Measurements from ENCODE around the gene YAF2. TPM values are rescaled to one million over a fixed set of nuclear protein-coding genes. Genes with fewer than 3 reads are reported as not detected.

The YAF2 gene
- polyA plus RNA-seq, 1 experiment = 16.5 TPM

DNA sequence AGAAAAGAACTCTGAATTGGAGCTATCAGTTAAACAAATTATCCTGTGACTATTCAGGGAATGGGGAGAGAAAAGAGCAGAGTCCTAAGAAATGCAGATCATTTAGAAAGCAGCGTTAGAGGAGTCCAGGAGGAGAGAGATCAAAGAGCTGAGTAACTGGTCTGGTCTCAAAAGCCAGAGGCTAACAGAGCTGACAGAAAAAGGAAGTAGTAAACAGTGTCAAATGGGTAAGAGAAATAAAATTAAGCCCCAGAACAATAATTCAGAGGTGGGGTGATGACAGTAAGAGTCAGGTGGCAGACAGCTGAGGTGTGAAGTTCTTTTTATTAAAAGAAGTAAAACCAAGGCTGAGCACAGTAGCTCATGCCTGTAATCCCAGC, 112.7 kb downstream of the YAF2 start:
- TF ChIP-seq, protein P1, sequence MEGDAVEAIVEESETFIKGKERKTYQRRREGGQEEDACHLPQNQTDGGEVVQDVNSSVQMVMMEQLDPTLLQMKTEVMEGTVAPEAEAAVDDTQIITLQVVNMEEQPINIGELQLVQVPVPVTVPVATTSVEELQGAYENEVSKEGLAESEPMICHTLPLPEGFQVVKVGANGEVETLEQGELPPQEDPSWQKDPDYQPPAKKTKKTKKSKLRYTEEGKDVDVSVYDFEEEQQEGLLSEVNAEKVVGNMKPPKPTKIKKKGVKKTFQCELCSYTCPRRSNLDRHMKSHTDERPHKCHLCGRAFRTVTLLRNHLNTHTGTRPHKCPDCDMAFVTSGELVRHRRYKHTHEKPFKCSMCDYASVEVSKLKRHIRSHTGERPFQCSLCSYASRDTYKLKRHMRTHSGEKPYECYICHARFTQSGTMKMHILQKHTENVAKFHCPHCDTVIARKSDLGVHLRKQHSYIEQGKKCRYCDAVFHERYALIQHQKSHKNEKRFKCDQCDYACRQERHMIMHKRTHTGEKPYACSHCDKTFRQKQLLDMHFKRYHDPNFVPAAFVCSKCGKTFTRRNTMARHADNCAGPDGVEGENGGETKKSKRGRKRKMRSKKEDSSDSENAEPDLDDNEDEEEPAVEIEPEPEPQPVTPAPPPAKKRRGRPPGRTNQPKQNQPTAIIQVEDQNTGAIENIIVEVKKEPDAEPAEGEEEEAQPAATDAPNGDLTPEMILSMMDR (IDR thresholded peaks at IDR 0.05; ENCODE audit: low read depth, low read length) = no peak
- H3K27ac ChIP-seq (ENCODE audit: low read depth, low read length) = no peak overlapping the region
- H3K4me3 ChIP-seq (ENCODE audit: low read depth, low read length) = no peak overlapping the region
- CTCF ChIA-PET = interaction anchor here (3.2 to 4.0 kb wide), 2 partner anchors 207 to 247 kb away, joined by 15 to 16 read pairs; no protein-coding TSS in a partner anchor
- no peak for DNase-seq (ENCODE audit: low read depth, low spot score)
- H3K9me3 ChIP-seq (ENCODE audit: control insufficient read depth, insufficient read depth, low read length) = no peaks in the 10 kb centered on the region
- POLR2A ChIA-PET = no interaction called here
- H3K27me3 ChIP-seq (ENCODE audit: control insufficient read depth, insufficient read depth, low read length) = no peaks in the 10 kb centered on the region

GRCh38 chr12:42124764-42125387, 113.2 kb downstream of the YAF2 start:
- Histone ChIP-seq H3K27me3 (ENCODE audit: control insufficient read depth, insufficient read depth, low read length) (no peaks in the 10 kb centered on the region), H3K27ac (ENCODE audit: low read depth, low read length) (no peak overlapping the region), H3K4me3 (ENCODE audit: low read depth, low read length) (no peak overlapping the region), H3K9me3 (ENCODE audit: control insufficient read depth, insufficient read depth, low read length) (no peaks in the 10 kb centered on the region)
- no peak for DNase-seq (ENCODE audit: low read depth, low spot score)
- CTCF ChIA-PET = interaction anchor here (1.1 to 4.0 kb wide), 3 partner anchors 8 to 247 kb away, joined by 4 to 16 read pairs (median 15); no protein-coding TSS in a partner anchor
- POLR2A ChIA-PET = no interaction called here
- TF ChIP-seq, protein P1 (IDR thresholded peaks at IDR 0.05; ENCODE audit: low read depth, low read length) = no peak

- ChIA-PET CTCF (interaction anchor here (1.1 to 1.7 kb wide), 5 partner anchors 9 to 253 kb away, joined by 3 to 8 read pairs (median 6); no protein-coding TSS in a partner anchor), POLR2A (interaction anchor here (0.5 to 1.1 kb wide), 4 partner anchors 25 to 446 kb away, joined by 3 to 10 read pairs (median 4); no protein-coding TSS in a partner anchor)
- TF ChIP-seq, protein P1 (IDR thresholded peaks at IDR 0.05; ENCODE audit: low read depth, low read length) = no peak
Observed at GRCh38 chr12:42119085-42119633, 118.9 kb downstream of the YAF2 start.

GRCh38 chr12:42118136-42118879, 119.7 kb downstream of the YAF2 start:
- H3K4me3 ChIP-seq (ENCODE audit: low read depth, low read length) = no peak overlapping the region
- no peaks in the 10 kb centered on the region for H3K9me3 ChIP-seq (ENCODE audit: control insufficient read depth, insufficient read depth, low read length)
- no peaks in the 10 kb centered on the region for H3K27me3 ChIP-seq (ENCODE audit: control insufficient read depth, insufficient read depth, low read length)
- ChIA-PET CTCF (interaction anchor here (1.1 to 1.7 kb wide), 2 partner anchors 93 to 254 kb away, joined by 4 to 6 read pairs; no protein-coding TSS in a partner anchor), POLR2A (interaction anchor here (0.6 kb wide), 1 partner anchor 366 kb away, joined by 10 read pairs; no protein-coding TSS in a partner anchor)
- no peak for DNase-seq (ENCODE audit: low read depth, low spot score)
- H3K27ac ChIP-seq (ENCODE audit: low read depth, low read length) = peak overlapping the region; percentile 91
- TF ChIP-seq, protein P1 (IDR thresholded peaks at IDR 0.05; ENCODE audit: low read depth, low read length) = no peak

More at GRCh38 chr12:42119085-42119633, 118.9 kb downstream of the YAF2 start:
- peak; percentile 85 for DNase-seq (ENCODE audit: low read depth, low spot score)
- H3K9me3 ChIP-seq (ENCODE audit: control insufficient read depth, insufficient read depth, low read length) = no peaks in the 10 kb centered on the region
- H3K27ac ChIP-seq (ENCODE audit: low read depth, low read length) = peak overlapping the region; percentile 48
- no peaks in the 10 kb centered on the region for H3K27me3 ChIP-seq (ENCODE audit: control insufficient read depth, insufficient read depth, low read length)
- no peak overlapping the region for H3K4me3 ChIP-seq (ENCODE audit: low read depth, low read length)

Data from AG04450 (cell line).